ENCODE measurements around the gene MCUB.

MCUB gene

GRCh38 chr4:109730619-109731545 is 170.8 kb downstream of the MCUB start:
- no peak for DNase-seq

GRCh38 chr4:109733728-109734127 is 173.7 kb downstream of the MCUB start:
- DNase-seq: no peak

GRCh38 chr4:109735566-109736365 is 175.7 kb downstream of the MCUB start:
- no peak for DNase-seq

Measured in stimulated activated CD4-positive, alpha-beta T cell treated with anti-CD3 and anti-CD28 coated beads, Interleukin-2, amount 100 ng/mL, for 48 hours (primary cell).